GM19023 (cell line): ENCODE results near the gene HES5.

Source experiments
- ATAC-seq: cut with Tn5 transposase; IDR thresholded peaks from one replicate; pipeline ENCODE4 v1.9.1; 2021; ENCODE audit warnings: mild to moderate bottlenecking, moderate library complexity; ENCODE audit not compliant: unreplicated experiment

The HES5 gene

DNA sequence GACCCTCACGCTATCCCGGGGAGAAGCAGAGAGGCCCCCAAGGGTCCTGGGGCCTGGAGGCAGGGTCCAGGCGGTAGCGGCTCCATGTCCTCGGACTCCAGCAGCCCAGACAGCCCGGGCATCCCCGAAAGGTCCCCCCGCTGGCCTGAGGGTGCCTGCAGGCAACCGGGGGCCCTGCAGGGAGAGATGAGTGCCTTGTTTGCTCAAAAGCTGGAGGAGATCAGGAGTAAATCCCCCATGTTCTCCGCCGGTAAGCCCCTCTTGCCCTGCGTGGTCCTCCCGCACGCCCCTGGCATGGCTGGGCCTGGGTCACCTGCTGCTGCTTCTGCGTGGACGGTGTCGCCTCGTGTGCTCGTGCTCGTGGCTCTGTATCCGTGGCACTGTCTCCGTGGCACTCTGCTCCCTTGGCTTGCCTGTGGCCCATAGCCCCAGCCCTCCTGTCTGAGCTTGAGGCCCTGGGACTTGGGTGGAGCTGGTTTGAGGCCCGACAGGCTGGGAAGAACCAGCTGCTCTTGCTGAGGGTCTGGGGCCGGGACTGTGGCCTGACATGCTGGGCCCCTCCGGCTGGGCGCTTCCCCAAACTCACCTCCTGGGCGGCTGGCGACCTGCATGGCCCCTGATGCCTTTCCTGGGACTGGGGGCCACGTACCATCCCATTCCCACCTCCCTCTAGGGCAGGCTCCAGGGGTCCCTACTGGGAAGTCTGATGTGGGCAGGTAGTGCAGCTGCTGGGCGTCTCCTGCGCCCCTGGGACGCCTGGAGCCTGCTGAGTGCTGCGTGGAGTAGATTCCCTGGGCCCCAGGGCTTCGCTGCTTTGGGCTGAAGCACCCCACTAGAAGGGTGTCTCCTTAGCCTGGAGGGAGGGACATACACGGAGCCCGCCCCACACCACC is 27.2 kb downstream of the HES5 start:
- ATAC-seq: no peak

DNA sequence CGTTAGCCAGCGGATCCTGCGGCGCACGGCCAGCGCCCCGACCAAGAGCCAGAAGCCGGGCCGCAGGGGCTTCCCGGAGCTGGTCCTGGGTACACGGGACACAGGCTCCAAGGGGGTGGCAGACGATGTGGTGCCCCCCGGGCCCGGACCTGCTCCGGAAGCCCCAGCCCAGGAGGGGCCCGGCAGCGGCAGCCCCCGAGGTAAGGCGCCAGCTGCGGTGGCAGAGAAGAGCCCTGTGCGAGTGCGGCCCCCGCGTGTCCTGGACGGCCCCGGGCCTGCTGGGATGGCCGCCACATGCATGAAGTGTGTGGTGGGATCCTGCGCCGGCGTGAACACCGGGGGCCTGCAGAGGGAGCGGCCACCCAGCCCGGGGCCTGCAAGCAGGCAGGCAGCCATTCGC is 27.9 kb downstream of the HES5 start:
- ATAC-seq: no peak

DNA sequence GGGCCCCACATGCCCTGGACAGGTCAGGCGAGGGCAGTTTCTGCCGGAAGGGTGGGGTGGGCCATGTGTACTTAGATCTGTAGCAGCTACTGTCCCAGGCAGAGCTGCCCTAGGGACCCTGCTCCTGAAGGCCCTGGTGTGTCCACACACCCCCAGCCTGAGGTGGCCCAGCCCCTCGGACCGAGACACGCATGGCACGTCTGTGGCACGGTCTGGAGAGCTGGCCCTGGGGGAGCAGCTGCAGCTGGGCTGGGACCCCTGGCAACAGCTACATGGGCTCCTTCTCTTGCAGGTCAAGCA is 28.3 kb downstream of the HES5 start:
- no peak for ATAC-seq

DNA sequence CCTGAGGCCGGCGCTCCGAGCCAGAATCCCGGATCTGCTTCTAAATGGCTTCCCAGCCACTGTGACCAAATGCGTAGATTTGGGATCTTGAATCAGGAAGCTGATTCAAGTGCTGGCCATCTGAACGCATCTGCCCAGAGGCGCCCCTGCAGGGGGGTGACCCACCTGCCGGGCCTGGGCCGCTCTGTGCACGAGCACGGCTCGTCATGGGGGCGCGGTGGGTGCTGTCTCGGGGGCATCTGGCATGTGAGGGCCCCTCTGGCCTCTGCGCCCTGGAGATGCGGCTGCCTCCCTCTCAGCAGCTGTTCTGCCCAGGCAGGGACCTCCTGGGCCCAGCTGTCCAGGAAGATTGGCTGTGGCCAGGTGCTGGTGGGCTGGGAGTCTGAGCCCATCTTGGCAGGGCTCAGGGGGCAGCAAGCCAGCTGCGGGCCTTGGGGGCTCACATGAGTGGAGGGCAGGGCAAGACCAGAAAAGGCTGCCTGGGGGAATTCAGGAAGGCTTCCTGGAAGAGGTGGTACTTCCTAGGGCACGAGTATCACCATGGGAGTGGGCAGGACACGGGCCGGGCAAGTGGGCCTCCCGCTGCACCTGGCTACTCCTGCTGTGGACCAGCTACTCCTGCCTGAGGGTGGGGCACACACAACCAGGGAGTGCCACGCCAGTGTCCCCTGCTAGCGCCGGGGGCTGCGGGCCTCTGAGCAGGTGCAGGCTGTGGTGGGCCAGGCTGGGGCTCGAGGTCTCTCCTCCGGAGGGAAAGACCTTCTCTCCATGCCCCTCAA is 28.8 kb downstream of the HES5 start:
- no peak for ATAC-seq

DNA sequence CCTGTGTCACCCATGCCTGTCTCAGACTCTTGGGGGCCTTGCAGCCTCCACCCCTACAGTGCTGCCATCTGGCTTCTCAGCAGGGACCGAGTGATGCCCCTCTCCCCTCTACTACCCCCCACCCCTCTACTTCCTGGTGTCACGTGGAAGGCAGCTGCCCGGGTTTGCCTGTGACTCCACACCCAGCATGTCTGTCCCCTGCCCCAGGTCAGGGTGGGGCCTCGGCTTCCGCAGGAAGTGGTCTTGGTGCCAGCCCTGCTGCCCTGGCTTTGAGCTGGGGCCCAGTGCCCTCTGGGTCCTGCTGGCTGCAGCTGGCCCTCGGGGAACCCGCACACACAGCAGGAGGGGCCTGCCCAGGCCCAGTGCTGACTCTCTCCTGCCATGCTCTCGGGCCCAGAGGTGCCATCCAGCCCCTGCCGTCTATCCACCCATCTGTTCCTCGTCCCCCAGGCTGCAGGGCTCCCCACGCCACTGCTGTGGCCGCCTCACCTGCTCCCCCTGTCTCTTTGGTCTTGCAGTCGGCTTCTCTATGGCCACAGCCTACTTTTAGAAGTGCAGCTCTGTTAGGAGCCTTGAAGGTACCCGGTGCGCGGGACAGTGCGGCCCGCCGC is 30.0 kb downstream of the HES5 start:
- no peak for ATAC-seq

DNA sequence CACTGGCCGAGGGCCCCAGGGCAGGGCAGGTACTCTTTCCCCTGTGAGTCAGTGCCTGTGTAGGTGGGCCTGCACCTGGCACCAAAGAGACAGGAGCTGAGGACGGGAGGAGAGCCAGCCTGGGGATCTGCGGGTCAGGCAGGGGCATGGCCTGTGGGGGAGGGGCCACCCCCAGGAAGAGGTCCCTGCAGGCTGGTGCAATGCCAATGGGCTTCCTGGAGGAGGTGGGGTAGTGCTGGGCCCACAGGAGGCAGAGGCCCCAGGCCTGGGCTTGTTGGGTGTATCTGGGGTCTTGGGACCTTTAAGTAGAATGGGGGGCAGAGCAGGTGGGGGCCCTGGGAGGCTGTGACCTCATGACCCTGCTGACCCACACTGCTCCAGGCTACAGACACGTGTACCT is 30.8 kb downstream of the HES5 start:
- ATAC-seq: no peak

DNA sequence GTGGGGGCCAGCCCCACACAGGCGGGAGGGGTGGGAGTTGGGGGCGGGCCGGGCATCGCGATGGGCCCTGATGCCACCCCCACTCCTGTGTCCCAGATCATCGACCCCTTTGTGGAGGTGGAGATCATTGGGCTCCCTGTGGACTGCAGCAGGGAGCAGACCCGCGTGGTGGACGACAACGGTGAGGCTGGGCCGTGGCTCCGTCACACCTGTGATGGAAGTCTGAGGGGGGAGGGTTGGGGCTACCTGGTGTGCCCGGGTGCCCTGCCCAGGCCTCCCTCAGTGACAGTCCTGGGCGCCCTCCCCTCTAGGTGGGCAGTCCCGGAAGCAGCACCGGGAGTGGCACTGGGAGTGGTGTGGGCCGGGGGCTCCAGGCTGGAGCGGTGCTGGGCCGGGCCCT is 31.4 kb downstream of the HES5 start:
- ATAC-seq: no peak

DNA sequence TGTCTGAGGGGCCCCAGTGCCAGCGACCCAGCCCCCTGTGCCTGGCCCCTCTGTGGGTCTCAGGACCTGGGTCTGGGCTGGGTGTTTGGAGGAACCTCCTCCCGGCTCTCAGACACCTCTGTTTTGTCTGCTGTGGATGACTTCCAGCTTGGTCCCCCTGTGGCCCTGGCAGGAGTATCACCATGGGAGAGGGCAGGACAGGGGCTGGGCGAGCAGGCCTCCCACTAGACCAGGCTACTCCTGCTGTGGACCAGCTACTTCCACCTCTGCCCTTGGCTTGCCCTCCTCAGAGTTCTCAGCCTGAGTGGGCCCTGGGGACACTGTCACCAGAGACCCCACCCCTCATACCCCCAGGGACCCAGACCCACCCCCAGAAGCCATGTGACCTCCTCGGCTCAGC is 32.2 kb downstream of the HES5 start:
- ATAC-seq: no peak

DNA sequence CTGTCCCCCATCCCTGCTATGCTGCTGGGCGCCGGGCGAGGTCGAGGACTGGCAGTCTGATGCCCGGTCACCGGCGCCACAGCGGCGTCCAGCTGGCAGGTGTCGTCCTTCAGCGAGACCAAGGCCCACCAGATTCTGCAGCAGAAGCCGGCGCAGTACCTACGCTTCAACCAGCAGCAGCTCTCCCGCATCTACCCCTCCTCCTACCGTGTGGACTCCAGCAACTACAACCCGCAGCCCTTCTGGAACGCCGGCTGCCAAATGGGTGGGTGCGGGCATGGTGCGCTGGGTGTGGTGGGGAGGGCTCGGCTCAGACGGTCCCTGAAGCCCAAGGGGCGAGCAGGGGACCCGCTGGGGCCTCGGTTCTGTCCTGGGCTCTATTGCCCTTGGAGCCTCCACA is 33.3 kb downstream of the HES5 start:
- ATAC-seq: no peak

DNA sequence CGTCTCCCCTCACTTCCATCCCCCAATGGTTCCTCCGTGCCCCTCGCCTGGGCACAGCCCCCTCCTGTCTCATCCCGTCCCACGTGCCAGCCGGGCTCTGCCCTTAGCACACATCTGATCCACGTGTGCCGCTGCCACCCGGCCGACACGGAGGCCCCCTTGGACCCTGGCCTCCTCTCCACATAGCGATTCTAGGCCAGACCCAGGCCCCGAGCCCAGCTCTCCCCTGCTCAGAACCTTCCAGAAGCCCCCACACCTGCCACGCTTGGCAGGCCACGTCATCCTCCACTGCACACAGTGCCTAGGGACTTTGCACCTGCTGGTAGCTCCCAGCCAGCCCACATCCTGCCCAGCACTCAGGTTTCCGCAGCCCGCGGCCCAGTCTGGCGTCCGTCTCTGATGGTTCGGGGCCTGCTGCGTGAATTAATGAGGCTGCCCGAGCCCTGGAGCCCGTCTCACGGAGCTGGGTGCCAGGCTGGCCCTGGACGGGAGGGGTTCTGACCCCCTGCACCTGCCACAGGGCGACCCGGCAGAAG is 33.9 kb downstream of the HES5 start:
- ATAC-seq: no peak

DNA sequence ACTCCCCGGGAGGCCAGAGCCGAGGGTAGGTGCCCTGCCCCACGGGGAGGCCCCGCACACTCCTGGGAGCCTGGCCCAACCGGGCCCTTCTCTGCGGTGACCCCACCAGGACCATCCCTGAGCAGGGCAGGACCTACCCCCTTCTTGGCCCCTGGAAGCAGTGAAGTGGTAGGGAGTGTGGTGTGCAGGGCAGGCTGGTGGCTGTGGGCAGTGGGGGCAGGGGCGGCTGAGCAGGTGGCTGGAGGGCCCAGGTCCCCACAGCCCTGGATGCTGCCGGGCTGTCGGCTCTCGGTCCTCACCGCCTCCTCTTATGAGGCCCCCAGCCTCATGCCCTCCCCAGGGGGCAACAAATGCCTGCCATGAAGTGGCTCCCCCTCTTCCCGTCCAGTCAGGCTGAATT is 34.5 kb downstream of the HES5 start:
- ATAC-seq: no peak

DNA sequence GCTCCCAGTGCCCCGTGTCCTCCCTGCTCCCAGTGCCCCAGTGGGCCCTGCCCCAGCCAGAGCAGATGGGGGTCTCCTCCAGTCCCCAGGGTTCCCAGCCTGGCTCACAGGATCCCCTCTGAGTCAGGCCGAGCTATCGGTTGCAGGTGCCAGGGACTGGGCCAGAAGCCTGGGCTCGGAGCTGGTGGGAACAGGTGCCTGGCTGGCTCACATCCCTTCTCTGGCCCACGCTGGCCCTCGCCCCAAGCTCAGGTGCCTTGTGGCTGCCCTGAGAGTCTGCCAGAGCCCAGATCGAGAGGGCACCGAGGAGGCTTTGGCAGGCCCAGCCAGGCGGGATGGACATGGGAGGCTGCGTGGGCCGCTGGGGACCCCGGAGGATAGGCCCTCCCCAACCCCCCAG is 35.0 kb downstream of the HES5 start:
- no peak for ATAC-seq

DNA sequence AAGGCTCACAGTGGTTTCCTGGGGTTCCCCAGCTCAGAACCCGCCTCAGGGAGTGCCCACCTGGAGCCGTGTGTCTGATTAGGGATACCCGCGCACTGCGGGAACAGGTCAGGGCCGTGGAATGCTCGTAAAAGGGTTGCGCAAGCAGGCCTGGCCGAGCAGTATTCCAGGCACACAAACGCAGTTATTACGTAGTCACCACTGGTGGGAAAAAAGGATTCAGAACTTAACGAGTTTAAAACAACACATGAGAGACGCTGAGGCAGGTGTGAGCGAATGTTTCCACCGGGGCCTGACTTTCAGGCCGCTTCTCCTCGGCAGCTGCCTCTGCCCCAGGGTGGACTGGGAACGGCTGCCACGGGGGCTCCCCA is 35.8 kb downstream of the HES5 start:
- ATAC-seq: no peak

DNA sequence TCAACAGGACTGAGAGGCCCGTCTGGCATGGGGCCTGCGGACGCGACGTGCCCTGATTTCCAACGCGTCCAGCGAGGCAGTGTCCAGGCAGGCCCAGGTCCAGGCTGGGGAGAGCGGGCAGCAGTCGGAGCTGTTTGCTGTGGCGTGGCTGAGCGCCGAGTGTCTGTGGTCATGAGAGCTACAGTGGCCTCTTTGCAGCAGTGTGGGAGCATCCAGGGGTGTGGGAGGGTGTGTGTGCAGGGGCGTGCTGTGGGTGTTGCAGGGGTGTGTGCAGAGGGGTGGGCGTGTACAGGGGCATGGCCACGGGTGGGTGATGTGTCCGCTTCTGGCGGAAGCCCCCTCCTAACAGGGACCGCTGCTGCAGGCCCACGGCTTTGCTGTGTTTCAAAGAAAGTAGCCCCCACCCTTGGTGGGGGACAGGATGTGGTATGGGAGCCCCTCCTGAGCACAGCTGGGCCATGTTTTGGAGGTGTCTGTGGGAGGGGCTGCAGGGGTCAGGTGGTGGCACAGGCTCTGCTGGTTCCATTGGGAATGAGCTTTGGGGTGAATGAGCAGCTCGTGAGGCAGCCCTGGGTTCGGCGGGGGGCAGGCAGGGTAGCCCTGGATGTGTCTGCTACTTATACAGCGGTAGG is 36.3 kb downstream of the HES5 start:
- no peak for ATAC-seq

DNA sequence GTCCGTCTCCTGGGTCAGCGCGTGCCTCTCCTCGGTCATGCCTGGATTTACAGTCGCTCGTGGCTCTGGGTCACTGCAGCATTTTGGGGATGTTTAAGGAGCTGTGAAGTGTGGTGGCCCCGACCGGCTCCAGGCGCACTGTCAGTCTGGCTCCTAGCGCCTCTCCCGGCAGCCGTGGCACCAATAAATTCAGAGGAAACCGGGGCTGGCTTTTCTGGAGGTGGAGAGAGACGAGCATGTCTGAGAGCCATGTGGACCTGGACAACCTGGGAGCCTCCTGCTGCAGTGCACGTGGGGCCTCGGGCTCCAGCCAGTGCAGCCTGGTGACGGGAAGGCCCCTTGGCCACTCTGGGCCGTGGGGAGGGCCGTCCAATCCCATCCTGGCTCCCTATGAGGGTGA is 36.8 kb downstream of the HES5 start:
- no peak for ATAC-seq

DNA sequence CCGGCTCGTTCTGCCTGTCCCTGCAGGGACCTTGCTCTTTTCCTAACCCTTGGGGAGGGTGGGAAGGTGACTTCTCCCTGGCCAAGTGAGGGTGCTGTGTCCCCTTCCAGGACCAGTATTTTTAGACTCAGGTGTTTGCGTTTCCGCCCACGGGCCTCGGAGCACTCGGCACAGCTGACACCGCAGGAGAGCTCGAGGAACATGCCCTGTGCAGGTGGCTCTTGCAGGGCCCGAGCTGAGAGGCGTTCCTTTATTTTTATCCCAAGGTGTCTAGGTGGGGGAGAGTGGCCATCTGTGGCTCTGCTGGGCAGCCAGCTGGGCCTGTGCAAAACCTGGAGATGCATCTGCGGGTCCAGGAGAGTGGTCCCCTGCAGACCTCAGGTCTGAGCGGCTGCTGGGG is 38.0 kb downstream of the HES5 start:
- ATAC-seq: no peak

DNA sequence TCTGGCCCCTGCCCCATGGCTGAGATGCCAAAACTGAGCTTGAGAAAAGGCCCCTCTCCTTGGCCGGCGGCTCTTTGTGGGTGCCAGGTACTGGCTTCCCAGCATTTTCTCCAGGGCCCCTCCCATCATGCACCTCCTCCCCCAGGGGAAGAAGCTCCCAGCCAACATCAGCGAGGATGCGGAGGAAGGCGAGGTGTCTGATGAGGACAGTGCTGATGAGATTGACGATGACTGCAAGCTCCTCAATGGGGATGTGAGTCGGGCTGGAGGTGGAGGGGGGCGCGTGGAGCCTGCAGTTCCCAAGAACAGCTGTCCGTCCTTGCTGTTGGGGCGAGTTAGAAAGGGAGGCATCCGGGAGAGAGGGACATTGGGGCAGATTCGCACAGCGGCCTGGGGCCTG is 40.4 kb downstream of the HES5 start:
- no peak for ATAC-seq

DNA sequence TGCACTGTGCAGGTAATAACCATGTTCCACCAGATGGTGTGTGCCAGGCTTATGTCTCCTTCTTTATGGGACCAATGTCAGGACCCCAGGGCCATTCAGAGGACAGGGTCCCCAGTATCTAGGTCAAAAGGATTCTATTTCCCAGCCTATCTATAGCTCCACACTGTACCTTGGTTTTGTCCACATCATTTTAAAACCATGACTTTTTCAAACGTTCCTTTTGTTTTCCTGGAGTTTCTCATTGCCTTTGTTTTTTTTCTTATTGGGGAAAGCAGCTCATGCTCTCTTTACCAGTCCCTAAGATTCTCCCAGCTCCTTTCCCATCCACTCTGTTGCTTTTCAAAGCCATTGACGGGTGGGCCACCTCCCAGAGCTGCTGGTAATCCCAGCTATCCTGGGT is 41.4 kb downstream of the HES5 start:
- ATAC-seq: no peak

DNA sequence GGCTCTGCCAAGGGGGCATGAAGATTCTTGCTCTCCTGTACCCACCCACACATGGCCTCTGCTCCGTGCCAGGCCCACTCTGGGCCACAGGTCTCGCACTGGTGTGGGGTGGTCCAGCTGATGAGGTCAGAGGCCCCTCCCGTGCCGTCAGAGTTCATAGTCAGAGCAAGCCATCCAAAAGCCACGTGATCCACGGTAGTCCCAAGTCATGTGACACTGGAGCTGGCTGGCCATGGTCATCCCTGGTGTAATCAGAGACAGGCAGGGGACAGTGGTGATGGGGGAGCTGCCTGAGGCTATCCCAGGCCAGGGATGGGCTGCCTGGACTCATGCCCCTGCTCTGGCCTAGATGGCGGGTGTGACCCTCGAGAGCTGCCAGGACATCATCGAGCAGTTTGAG is 43.5 kb downstream of the HES5 start:
- no peak for ATAC-seq

DNA sequence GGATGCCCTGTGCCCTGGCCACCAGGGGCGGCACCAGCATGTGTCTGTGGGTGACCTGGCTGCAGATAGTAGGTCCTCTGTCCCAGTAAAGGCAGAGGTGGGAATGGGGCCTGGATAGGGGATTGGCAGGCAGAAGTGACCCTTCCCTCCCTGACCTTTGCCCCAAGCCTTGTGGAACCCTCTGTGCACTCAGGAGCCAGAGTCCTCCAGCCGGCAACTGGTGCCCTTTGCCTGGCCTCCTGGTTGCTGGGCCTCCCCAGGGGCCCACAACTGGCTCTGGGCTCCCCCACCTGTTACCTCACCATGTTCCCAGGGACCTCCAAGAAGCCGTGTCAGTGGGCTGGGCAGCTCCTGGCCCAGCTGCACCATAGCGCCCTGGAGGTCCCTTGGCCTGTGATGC is 44.0 kb downstream of the HES5 start:
- no peak for ATAC-seq

DNA sequence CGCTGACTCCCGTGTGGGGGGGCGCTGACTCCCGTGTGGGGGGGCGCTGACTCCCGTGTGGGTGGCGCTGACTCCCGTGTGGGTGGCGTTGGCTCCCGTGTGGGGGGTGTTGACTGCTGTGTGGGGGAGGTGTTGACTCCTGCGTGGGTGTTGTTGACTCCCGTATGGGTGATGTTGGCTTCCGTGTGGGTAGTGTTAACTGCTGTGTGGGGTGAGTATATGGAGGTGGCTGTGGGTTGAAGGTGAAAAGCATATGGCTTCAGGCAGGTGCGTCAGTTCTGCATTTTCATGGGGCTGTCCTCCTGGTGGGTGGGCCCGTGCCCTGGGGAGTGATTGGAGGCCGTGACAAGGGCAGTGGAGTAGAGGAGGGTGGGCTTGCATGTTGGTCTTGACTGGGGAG is 46.1 kb downstream of the HES5 start:
- no peak for ATAC-seq
